GM21723 (cell line): ENCODE measurements around the gene GCNT2.
"Not testable (repeated sequence)": the region's sequence is repeated elsewhere in the genome, so short reads cannot be mapped to it uniquely, and the experiment has no call there.

ENCODE experiments used
- ATAC-seq: cut with Tn5 transposase; IDR thresholded peaks from one replicate; pipeline ENCODE4 v1.9.1; 2021; ENCODE audit warnings: mild to moderate bottlenecking, moderate library complexity; ENCODE audit not compliant: unreplicated experiment

GCNT2 gene

DNA sequence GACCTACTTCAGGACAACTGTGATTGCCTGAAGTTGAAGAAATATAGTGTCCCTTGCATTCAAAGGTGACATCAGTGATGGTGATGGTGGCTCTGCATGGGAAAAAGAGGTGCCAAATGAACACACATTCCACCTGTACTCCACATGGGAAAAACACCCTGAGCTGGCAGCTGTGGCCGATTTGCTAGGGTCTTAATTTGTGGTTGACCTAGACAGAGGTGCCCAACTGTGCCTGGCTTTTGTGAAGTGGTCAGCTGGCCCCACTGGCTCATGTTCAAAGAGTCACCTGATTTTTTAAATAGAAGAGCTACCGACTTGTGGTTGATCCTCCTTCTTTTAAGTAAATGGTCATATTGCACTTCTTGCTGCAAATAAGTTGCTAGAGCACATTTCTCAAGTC is 7.6 kb upstream of the GCNT2 start:
- ATAC-seq = no peak

DNA sequence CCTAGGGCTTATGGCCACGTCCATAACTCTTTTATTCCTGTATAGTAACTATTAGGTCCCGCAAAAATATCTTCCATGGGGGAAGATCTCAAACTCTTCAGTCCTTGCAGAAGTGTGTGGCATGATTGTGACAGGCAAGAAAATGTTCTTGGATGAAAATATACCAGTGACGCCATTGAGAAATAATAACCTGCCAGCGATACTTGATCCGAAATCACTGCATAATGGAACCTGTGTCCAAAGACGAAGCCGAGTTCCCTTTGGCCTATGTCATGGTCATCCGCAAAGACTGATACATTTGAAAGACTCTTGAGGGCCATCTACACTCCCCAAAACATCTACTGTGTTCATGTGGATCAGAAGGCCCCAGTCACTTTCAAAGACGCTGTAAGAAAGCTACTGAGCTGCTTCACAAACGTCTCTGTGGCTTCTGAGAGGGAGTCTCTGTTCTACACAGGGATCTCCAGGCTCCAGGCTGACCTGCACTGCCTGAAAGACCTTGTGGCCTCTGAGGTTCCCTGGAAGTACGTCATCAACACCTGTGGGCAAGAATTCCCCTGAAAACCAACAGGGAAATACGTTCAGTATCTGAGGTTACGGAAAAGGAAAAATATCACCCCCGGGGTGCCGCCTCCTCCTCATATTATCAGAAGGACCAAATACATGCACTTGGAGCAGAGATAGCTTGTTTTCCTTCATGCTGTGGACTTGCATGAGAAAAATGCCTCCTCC is 6.9 kb upstream of the GCNT2 start:
- no peak for ATAC-seq

DNA sequence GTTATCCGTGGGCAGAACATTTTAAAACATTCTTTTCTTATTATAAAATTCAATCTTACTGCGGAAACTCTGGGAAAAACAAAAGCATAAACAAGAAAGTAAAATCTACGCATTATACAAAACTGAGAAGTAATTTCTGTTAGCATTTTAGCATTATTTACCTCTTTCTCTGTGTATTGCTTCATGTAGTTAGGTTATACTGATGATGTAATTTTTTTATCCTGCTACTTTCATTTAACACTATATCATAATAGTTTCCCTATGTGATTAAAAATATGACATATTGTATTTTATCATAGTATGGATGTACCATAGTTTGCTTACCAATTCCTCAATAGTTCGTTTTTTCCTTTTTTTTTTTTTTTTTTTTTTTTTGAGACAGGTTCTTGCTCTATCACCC is 4.2 kb upstream of the GCNT2 start:
- no peak for ATAC-seq

DNA sequence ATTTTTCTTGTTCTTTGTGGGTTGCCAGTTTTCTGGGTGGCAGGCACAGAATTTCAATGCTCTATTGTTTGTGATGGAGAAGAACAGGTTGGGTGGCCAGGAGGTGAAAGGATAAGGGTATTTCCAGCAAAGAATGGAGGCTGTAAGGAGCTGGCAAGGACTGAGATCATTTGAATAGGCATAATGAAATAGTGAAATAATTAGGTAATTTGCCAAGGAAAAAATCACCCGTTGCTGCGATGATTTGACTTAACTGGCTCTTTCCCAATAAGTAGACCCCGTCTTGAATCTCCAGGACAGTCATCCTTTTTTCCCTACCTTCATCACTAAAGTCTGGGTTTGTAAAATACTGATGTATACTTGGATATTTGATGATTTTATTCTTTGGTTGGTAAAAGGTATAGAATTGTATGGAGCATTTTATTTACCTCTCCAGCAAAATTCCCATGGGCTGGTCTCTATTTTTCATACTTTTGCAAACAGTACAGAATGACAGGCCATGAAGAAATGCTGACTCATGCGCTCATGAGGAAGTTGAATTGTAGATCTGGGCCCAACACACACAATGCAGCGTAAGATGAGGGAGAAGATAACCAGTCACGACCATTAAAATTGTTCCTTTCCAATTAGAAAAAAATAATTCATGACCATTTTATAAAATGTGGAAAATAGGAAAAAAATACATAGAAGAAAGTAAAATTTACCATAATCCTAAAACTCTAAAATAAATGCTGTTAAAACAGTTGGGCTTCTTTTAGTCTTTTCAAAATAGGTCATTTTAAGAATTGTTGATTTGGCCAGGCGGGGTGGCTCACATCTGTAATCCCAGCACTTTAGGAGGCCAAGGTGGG is 2.4 kb upstream of the GCNT2 start:
- ATAC-seq = no peak

DNA sequence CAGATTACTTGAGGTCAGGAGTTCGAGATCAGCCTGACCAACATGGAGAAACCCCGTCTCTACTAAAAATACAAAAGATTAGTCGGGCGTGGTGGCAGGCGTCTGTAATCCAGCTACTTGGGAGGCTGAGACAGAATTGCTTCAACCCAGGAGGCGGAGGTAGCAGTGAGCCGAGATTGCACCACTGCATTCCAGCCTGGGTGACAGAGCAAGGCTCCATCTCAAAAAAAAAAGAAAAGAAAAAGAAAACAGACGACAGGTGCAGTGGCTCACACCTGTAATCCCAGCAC is 1.8 kb upstream of the GCNT2 start:
- ATAC-seq = not testable (repeated sequence)

DNA sequence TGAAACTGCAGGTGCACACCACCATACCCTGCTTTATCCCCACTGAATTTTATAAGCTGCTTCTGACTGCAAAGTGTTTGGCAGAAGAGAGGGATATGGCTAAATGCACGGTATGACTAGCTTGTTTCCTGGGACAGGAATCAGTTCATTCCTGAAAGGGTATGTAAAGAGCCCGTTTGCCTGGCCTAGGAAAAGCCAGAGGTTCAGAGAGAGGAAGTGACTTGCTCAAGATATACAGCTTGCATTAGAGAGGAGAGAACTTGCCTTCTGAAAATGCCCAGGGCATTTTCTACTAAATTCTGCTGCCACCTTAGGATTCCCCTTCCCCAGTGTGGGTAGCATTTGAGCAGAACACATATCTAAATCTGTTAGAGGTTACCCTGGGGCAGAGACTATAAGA is 683 bp upstream of the GCNT2 start:
- peak; percentile 28 for ATAC-seq

DNA sequence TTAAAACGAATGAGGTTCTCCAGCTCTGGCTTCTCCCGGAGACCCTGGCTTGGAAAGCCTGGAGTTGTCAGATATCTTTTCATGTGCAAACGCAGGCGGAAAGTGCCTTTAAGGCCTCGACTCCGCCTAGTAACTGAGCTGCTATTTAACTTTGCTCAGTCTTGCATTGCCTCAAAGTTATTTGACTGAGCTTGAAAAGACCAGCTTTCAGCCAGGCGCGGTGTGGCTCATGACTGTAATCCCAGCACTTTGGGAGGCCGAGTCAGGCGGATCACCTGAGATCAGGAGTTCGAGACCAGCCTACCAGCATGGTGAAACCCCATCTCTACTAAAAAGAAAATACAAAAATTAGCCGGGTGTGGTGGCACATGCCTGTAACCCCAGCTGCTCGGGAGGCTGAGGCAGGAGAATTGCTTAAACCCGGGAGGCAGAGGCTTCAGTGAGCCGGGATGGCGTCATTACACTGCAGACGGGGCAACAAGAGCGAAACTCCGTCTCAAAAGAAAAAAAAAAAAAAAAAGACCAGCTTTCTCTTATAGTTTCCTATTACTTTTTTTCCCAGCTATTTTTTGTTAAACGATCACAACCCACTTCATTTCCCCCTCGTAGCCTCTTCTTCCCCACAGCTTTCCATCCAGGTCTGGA is 1.9 kb downstream of the GCNT2 start:
- ATAC-seq = no peak

DNA sequence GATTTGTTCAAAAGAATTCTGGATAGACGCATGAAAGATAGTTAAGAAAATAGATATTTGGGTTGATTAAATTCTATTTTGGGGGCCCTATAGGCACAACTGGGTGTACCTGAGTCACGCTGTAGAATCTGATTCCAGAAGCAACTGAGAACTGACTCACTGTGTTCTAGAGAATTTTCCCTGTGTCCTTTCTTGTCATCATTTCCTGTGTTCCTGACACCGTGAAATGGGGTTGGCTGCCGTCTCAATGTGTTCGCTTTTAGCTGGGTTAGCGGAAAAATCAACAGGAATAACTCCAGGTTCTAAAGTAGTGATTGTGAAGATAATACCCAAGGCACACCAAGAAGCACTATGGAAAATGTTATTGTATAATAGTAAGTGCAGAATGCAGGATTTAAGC is 5.0 kb downstream of the GCNT2 start:
- no peak for ATAC-seq

DNA sequence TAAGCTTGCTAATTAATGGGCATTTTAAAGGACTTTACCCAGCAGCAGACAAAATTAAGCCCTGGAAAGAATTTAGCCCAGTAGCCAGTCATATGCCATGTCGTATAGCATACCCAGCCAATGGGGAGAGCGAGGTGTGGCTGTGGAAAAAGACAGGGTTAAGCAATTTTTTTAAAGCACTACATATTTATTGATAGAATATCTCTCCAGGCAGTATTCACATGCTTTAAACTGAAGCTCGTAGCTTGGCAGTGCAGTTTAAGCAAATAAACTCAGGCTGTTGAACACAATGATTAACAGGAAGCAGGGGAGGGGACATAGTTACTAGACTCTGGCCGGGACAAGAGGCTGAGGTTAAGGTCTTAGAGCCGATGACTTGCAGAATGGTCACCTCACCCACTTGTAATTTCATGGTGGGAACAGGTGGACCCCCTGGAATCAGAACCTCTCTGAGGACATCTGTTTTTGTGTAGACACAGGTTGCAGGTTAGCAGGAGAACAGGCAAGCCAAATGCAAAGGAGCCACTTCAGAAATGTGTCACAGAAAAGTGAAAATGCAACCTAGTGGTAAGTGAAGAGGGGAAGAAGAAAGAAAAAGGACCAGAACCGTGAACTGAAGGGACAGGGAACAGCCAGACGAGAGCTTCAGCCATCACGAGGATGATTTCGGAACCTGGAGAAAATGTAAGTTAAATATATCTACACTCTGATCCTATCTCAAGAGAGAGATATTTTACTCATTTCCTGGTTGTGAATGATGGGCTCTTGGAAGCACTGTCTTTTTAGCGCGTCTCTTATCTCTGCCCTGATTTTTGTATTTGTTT is 7.2 kb downstream of the GCNT2 start:
- peak; percentile 58 for ATAC-seq

DNA sequence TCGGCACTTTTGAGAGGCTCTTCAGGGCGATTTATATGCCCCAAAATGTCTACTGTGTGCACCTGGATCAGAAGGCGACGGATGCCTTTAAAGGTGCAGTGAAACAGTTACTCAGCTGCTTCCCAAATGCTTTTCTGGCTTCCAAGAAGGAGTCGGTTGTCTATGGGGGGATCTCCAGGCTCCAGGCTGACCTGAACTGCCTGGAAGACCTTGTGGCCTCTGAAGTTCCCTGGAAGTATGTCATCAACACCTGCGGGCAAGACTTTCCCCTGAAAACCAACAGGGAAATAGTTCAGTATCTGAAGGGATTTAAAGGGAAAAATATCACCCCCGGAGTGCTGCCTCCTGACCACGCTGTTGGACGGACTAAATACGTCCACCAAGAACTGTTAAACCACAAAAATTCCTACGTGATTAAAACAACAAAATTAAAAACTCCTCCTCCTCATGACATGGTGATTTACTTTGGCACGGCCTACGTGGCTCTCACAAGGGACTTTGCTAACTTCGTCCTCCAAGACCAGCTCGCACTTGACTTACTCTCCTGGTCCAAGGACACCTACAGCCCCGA is 8.2 kb downstream of the GCNT2 start:
- no peak for ATAC-seq

DNA sequence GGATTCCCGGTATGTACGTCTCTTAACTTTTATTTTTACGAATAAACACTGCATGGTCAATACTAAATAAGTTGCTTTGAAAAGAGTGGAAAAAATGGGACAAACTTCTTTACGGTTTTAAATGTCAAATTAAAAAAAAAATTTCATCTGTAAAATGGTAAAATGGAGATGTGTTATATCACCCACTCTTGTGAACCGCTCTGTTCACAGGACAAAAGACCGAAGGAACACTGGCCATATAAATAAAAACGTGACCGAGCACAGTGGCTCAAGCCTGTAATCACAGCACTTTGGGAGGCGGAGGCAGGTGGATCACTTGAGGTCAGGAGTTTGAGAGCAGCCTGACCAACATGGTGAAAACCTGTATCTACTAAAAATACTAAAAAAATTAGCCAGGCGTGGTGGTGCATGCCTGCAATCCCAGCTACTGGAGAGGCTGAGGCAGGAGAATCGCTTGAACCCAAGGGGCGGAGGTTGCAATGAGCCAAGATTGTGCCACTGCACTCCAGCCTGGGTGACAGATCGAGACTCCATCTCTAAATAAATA is 8.8 kb downstream of the GCNT2 start:
- ATAC-seq = not testable (repeated sequence)

DNA sequence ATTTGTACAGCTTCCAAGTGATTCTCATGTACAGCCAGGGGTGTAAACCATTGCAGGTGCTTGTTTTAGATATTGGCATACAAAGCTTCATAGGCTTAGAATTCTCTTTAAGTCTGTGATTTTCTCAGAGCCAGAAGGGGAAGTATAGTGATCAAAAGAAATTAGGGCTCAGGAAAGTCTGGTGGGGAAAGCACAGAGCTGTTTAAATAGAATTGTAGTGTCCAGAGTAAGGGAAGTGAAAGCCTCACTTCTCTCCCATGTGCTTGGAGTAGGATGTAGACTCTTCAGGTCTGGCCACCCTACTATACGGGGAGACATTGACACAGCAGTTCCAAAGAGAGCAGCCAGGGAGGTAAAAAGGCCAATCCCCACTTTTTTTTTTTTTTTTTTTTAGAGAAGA is 10.4 kb downstream of the GCNT2 start:
- ATAC-seq = no peak

DNA sequence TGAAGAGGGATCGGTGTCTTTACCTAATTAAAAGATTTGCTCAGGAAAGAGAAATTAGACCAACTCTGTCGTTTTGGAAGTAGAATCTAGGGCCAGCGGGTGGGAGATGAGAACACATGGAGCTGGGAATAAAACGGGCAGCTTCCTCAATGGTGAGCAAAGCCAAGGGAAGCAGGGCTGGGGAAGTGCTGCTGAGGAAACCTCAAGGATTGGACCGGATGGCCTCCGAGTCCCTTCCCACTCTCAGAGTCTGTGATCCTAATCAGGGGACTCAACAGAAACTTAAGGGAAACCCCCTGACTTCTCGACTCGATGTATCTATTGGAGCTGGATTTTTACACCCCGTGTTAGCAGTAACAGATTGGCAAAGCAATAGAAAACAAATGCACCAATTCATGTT is 10.8 kb downstream of the GCNT2 start:
- ATAC-seq = no peak

DNA sequence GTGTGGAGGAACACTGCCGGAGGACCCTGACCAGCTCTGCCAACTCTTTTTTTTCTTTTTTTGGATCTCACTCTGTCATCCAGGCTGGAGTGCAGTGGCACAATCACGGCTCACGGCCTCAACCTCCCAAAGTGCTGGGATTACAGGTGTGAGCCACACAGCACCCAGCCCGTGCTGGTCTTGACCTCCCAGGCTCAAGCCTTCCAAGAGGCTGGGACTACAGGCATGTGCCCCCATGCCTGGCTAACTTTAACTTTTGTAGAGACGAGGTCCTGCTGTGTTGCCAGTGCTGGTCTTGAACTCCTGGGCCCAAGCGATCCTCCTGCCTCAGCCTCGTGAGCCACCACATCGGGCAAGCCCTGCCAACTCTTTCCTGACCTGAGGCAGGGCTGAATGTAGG is 11.2 kb downstream of the GCNT2 start:
- ATAC-seq = no peak

DNA sequence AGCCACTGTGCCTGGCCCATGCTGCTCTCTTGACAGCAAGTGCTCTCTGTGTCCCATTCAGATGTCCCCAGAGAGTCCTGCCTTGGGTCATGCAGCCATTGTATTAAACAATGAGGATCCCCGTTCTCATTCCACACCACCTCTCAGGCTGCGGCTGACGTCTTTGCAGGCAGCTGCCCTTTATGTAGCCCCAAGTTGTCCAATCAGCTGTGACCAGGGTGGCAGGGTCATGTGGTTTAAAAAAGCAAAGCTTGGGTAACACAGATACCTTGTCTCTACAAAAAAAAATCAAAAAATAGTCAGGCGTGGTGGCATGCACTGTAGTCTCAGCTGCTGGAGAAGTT is 13.2 kb downstream of the GCNT2 start:
- peak; percentile 22 for ATAC-seq

DNA sequence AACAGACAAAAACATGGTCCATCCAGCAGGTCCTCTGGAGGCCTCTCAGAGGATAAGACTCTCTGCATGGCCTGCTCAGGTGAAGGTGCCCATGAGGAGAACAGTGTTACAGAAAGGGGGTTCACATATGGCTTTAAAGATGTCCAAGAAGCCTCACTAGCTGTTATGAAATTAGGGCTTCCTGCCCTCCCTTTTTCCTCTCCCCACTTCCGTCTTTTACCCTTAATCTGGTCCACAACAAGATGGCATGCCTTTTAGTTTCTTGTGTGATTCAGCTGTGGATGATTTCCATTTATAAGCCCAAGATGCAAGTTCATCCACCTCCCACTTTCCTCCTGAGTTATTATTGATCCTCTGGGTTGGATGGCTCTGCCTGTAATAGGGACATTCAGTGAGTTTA is 14.0 kb downstream of the GCNT2 start:
- no peak for ATAC-seq

DNA sequence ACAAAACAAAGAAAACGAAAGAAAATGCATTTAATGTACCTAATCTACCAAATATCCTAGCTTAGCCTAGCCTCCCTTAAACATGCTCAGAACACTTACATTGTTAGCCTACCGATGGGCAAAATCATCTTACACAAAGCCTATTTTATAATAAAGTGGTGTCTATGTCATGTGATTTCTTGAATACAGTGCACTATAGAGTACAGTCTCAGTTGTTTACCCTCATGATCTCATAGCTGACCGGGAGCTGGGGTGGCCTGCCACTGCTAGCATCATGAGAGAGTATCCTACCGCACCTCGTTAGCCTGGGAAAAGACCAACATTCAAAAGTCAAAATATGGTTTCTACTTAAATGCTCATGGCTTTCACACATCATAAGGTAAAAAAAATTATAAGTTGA is 16.6 kb downstream of the GCNT2 start:
- ATAC-seq = no peak

DNA sequence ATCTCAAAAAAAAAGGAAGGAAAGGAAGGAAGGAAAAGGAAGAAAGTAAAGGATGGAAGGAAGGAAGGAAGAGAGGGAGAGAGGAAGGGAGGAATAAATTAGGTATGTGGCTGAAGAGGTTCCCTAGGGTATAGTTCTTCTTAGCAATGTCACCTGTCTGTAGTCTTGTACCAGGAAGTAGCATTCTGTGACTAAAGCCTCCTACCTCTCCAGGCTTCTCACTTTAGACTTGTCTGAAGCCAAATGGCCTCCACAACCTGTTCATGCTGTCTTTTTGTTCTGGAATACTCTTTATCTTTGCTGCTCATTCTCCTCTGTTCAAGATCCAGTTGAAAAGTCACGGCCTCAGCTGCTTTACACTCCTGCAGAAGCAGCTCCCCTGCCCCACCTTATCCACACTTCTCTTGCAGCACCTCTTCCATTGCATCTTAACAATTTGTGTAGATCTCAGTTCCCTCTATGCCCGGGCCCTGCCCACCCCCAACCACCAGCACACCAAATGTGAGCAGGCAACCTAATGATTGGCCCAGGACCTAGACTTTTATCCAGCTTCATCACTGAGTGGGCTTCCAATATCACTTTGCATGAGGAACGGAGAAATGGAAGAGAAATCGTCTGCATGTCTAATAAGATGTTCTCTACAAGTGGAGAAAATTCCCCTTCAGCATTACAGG is 19.1 kb downstream of the GCNT2 start:
- peak; percentile 34 for ATAC-seq

DNA sequence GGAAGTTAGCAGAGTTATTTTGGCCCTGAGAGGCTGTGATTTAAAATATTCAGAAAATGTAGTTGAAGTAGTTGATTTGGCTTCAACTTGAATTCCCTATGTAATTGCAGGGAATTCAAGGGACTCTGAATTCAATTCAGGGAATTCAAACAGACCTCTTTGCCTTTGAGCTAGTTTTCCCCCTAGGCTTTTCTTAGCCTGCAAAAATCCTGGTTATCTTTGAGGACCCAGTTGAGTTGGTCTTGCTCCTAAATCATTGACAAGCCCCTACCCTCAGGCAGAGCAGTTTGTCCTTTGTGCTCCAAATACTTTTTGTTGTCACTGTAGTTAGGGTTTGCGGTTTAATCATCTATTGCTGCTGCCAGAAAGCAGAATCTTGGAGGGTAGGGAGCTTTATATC is 20.4 kb downstream of the GCNT2 start:
- no peak for ATAC-seq

DNA sequence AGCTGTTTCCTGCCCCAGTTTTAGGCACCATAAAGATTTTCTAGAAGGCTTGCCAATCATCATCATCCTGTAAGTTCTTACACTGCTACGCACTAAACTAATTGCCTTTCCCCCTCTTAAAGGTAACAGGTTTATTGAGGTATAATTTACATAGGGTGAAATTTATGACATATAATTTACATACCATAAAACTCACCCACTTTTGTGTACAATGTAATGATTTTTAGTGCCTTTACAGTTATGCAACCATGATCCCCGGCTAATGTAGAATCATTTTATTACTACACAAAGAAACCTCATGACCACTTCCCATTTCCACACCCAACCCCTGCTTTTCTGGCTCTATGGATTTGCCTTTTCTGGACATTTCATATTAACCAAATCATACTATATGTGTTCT is 21.1 kb downstream of the GCNT2 start:
- ATAC-seq = no peak
